ENCODE results near the gene SLC35G6.

GRCh38 chr17:7484919-7485377 is 3.7 kb downstream of the SLC35G6 start:
- TF ChIP-seq POLR2A (IDR thresholded peaks at IDR 0.05): no peak
- no peak for TF ChIP-seq CTCF (IDR thresholded peaks at IDR 0.05)
